Measurements from ENCODE around the gene VARS2.

Gene VARS2

DNA sequence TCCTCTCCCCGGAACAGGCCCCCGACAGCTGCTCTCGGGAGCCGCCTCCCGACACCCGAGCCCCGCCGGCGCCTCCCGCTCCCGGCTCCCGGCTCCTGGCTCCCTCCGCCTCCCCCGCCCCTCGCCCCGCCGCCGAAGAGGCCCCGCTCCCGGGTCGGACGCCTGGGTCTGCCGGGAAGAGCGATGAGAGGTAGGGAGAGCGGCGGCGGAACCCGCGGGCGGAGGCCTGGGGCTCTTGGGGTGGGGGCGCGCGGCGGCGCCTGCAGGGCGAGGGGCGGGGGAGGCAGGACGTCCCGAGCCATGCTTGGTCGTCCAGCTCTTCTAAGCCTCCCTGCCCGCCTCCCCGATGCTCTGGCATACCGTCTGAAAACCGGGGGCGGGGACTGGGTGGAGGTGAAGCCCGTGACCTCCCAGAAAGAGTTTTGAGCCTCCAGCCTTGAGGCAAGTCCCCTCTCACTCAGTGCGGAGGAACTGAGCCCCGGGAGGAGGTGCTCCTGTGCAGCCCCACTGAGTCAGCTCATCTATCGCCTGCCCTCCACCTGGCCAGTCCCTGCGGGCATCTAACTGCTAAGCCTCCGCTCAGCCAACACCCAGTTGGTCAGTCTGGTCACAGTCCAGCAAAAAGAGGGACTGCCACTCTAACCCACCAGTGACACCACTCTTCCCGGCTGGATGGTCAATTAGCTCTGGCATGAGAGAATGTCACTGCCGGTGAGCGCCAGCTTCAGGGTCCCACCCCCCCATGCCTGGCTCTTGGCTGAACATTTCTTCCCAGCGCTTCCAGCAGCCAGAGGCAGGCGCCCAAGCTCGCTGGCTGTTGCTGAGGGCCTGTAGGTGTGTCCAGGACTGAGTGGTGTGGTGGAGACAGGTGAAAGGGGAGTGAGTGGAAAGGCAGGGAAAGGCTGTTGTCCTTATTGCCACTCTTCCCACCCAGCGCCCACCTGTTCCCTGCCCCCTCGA lies 29.2 kb upstream of the VARS2 start:
- FAIRE-seq: no peak

DNA sequence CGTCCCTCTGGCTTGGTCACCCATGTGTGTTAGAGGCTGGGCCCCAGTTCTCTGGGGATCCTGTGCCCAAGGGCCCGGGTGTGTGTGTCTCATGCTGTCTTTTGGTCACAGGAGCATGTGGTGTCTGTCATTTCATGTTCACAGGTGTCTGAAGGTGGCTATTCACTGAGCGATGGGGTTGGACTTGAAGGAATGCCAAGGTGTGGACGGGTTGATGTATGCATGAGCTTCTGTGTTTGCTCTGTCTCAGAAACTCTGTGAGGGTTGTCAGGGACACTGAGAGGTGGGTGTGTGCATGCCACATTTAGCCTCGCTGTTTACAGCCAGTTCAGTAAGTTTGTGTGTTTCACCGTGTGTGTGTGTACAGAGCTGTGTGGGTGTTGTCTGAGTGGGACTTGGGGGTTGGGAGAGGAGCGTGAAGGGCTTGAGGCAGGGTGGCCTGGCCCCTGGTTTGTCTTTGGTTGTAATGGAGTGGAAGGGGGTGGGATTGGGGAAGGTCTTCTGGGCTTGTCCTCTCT lies 28.5 kb upstream of the VARS2 start:
- no peak for FAIRE-seq

DNA sequence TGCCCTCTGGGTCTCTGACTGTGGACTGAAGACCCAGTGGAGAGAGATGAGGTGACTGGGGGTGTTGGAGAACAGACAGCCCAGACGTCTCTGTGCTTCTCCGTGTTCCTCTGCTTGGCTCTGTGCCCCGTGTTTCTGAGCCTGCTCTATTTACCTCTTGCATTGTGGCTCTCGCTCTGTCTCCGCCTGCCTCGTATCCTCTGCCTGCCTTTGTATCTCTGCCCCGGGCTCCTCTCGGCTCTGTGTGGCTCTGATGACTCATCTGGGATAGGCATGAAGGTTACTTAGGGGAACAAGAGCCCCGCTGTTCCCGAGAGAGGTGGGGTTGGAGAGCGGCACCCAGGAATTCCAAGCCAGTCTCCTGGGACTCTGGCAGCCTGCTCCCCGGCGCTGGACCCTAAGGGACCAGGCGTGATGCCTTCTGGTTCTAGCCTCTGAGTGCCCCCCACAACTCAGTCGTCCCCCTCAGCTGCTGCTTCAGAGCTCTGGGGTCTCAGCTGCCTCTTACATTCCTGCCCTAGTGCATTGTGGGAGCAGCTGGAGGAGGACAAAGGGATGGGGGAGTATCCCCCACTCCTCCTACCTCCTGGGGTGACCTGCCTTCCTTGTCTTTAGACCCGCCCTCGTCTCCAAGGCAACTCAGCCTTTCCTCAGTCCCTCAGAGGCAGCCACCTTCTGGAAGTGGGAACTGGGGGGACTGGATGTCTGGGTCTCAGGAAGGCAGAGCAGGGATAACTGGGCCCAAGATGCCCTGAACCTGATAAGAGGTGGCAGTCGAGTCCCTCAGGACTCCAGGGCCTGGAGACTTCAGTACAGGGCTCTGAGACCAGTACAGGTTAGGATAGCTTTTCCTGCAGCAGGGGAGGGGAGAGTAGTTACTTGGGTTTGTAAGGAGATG lies 27.8 kb upstream of the VARS2 start:
- no peak for FAIRE-seq

DNA sequence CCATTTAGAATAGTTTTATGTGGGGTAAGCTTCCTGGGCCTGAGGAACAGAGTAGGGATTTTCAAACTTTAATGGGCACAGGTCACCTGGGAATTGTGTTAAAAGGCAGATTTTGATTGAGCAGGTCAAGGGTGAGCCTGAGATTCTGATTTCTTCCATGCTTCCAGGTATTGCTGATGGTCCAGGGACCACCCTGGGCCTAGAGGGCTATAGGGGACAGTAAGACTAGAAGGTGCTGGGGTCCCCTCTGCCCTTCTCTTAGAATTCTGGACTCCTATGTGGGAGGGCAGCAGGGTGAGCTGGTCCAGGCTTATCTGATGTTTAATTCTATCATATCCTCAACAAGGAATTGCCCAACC lies 27.2 kb upstream of the VARS2 start:
- no peak for FAIRE-seq

DNA sequence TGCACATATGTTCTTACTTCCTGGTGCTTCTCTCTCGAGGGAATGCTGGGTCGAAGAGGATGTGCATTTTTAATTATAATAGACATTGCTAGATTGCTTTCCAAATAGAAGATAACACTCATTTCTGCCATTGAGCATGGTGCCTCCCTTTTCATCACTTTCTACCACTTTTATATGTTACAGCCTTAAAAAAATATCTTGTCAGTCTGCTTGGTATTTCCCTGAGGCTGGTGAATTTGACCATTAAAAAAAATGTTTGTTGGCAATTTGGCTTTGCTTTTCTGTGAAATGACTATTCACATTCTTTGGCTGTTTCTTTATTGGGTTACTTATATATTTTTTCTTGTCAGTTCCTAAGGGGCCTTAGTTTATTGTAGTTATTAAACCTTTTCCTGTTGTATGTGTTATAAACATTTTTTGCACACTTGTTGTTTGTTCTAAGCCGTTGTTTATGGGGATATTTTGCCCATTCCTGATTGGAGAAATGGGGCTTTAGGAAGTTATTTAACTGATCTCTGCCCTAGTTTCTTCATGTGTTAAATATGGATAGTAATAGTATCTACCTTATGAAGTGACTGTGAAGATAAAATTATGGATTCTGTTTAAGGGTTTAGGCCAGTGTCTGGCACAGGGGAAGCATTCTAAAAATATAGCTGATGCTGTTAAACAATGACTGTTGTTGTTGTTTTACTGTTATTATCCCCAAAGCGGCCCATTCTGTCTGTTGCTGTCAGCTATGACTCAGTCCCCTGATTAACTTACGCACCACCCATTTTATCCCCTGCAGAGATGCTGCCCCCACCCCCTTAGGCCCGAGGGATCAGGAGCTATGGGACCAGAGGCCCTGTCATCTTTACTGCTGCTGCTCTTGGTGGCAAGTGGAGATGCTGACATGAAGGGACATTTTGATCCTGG lies 25.9 kb upstream of the VARS2 start:
- no peak for FAIRE-seq

DNA sequence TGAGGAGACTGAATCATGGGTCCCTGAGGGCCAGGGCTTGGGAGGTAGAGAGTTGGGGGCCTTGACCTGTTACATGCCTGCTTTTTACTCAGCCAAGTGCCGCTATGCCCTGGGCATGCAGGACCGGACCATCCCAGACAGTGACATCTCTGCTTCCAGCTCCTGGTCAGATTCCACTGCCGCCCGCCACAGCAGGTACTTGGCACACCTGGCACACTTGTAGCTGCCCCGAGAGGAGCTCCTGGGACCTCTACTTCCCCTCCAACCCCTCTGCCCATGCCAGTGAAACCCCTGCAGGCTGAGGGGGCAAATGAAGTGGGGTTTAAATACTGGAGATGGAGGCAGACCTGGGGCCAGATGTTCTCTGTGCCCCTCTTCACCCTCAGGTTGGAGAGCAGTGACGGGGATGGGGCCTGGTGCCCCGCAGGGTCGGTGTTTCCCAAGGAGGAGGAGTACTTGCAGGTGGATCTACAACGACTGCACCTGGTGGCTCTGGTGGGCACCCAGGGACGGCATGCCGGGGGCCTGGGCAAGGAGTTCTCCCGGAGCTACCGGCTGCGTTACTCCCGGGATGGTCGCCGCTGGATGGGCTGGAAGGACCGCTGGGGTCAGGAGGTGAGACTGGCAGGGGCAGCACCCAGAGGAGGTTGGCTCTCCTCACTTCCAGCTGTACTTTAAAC lies 25.1 kb upstream of the VARS2 start:
- FAIRE-seq: no peak

DNA sequence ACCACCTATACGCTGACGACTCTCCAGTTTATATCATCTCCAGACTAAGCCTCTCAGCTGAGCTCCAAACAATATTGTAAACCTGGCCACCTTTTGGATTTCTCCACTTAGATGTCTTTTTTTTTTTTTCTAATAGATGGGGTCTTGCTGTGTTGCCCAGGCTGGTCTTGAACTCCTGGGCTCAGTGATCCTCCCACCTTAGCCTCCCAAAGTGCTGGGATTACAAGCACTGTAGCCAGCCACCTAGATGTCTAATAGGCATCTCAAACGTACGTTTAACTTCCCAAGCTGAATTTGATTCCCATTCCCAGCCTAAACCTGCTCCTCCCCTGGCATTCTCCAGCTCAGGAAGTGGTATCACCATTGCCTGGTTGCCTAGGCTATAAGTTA lies 24.5 kb upstream of the VARS2 start:
- no peak for FAIRE-seq

DNA sequence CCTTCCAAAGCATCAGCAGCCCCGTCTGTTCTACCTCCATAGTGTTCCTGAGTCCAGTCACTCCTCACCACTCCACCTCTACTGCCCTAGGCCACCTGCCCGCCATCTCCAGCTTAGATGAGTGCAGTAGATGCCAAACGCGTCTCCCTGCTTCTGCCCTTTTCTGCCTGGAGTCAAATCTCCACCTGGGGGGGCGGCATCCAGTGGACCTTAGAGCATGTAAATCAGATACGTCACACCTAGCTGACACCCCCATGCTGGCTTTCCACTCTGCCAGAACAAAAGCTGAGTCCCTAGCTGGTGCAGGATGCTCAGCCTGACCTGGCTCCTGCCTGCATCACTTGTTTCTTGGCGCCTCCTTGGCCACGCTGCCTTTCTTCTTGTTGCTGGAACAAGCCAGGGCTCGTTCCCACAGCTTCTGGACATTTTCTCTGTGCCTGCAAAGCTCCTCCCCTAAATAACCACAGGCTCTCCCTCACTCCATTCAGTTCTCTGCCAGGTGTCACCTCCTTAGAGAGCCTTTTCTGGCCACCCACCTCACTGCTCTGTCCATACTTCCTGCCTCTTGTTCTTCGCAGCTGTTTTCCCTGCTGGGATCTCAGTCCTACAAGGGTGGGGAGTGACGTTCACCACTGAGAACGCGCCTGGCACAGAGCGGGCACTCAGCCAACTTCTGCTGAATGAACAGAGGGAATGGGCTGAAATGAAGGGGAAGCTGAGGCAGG lies 24.0 kb upstream of the VARS2 start:
- no peak for FAIRE-seq

DNA sequence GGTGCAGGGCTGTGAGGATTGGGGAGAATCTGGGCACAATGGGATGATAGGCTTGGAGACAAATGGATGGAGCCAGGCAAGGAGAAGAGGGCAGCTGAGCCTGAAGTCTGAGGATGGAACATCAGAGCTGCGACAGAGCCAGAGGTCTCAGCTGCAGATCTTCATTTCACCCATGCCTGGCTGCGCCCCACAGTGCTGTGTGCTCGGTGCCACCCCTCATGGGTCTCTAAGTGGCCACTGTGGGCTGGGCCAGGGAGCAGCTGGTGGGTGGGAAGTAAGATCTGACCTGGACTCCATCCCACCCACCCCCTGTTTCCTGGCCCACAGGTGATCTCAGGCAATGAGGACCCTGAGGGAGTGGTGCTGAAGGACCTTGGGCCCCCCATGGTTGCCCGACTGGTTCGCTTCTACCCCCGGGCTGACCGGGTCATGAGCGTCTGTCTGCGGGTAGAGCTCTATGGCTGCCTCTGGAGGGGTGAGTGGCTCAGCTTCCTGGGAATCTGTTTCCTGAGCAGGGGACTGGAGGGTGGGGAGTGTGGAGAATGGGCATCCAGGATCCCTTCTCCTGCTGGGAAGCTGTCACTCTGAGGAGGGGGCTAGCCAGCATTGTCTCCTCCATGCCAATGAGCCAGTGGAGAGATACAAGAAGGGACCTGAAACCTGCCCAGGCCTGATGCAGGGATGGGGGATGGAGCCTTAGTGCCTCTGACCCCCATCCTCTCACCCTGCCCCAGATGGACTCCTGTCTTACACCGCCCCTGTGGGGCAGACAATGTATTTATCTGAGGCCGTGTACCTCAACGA lies 23.2 kb upstream of the VARS2 start:
- no peak for FAIRE-seq

DNA sequence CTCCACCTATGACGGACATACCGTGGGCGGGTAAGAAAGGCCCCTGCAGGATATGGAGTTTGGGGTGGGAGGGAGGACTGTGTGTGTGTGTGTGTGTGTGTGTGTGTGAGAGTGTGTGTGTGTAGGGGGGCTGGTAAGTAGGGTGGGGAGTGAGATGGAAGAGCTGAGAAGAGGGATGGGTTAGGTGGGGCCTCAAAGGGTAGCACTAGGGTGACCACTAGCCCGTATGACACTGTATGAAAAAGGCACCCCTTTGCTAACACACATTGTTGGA lies 22.7 kb upstream of the VARS2 start:
- FAIRE-seq: no peak

DNA sequence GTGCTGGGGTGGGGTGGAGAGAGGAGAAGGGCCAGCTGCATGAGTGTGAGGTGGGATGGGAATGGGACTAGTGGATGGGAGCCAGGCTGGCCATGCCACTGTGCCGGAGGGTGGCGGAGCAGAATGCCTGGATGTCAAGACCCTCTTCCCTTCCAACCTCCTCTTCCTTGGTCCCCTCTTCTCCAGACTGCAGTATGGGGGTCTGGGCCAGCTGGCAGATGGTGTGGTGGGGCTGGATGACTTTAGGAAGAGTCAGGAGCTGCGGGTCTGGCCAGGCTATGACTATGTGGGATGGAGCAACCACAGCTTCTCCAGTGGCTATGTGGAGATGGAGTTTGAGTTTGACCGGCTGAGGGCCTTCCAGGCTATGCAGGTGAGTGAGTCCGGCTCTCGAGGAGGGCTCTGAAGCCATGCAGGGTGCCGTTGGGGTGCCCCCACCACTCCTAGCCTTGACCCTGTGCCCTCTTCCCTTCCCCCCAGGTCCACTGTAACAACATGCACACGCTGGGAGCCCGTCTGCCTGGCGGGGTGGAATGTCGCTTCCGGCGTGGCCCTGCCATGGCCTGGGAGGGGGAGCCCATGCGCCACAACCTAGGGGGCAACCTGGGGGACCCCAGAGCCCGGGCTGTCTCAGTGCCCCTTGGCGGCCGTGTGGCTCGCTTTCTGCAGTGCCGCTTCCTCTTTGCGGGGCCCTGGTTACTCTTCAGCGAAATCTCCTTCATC lies 22.1 kb upstream of the VARS2 start:
- FAIRE-seq: no peak

DNA sequence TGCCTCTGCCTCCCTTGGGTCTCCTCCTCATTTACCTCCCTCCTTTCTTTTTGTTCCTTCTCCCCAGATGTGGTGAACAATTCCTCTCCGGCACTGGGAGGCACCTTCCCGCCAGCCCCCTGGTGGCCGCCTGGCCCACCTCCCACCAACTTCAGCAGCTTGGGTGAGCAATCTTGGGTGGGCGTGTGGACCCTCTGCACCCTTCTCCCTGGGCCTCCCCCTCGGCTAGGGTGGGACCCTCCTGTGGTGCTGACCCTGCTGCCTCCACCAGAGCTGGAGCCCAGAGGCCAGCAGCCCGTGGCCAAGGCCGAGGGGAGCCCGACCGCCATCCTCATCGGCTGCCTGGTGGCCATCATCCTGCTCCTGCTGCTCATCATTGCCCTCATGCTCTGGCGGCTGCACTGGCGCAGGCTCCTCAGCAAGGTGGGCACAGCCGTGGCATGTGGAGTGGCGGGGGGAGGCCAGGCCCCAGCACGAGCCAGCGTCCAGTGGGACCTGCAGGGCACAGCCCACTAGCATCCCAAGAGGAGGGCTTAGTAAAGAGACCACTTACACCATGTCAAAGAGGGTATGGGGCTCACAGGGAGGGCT lies 20.9 kb upstream of the VARS2 start:
- no peak for FAIRE-seq

DNA sequence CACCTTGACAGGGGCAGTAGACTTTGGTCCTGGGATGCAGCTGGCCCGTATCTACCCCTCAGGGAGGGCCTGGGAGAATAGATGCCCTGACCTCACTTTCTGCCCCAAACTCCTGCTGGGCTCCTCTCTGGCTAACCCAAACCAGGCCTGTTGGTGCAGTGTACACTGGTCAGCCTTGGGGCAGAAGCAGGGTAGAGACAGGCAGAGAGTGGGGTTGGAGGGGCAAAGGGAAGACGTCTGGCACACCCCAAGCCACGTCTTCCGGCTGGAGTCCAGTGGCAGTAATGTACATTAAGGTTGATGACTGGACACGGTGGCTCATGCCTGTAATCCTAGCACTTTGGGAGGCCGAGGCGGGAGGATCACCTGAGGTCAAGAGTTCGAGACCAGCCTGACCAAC lies 20.4 kb upstream of the VARS2 start:
- no peak for FAIRE-seq

DNA sequence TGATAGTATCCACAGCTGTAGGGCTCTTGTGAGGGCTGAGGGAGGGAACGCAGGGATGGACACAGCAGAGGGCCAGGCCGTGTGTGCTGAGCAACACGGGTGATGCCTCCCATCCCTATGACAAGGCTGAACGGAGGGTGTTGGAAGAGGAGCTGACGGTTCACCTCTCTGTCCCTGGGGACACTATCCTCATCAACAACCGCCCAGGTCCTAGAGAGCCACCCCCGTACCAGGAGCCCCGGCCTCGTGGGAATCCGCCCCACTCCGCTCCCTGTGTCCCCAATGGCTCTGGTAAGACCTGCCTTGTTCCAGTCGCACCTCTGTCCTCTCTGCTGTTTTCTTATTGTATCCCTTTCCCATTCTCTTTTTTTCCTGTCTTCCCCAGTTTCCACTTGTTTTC lies 19.7 kb upstream of the VARS2 start:
- no peak for FAIRE-seq

DNA sequence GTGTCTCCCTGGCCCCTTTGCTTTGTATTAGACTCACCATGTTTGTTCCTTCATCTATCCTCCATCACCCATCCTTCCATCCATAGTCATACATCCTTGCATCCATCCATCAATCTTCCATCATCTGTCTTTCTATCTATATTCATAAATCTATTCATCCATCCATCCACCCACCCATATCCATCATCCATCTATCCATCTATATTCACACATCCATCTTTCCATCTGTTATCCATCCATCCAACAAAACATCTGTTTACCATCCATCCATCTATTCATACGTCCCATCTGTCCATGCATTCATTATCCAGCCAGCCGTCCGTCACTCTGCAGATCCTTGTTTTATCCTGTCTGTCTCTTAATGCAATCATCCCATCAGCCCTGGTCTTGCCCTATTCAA lies 19.1 kb upstream of the VARS2 start:
- no peak for FAIRE-seq

DNA sequence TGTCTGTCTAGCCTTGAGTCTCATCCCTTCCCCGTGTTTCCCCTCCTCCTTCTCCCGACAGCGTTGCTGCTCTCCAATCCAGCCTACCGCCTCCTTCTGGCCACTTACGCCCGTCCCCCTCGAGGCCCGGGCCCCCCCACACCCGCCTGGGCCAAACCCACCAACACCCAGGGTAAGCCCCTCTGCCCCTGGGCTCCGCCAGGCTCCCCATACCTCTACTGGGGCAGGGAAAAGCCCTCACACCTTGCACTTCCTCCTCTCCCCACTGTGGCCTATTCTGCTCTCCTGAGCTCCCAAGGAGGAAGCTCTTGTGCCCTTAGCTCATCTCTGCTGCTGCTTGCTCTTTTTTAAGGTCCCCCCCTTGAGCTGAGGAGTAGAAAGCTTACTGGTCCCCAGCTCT lies 18.7 kb upstream of the VARS2 start:
- FAIRE-seq: no peak

DNA sequence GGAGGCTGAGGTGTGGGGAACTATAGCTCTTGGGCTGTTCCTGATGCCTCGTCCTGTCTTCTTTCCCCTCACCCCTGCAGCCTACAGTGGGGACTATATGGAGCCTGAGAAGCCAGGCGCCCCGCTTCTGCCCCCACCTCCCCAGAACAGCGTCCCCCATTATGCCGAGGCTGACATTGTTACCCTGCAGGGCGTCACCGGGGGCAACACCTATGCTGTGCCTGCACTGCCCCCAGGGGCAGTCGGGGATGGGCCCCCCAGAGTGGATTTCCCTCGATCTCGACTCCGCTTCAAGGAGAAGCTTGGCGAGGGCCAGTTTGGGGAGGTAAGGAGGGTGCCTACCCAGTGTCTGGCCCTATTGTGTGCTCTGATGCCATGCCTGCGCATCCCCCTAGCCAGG lies 17.5 kb upstream of the VARS2 start:
- FAIRE-seq: no peak

DNA sequence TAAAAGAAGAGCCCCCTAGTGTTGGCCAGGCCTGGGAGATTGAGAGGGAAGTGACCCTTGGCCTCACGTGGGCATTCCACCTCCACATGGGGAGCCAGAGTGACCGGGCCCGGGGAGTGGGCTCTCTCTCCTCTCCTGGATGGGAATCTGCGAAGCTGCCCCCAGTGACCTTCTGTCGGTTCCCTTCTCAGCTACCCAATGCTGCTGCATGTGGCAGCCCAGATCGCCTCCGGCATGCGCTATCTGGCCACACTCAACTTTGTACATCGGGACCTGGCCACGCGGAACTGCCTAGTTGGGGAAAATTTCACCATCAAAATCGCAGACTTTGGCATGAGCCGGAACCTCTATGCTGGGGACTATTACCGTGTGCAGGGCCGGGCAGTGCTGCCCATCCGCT lies 16.2 kb upstream of the VARS2 start:
- FAIRE-seq: no peak

DNA sequence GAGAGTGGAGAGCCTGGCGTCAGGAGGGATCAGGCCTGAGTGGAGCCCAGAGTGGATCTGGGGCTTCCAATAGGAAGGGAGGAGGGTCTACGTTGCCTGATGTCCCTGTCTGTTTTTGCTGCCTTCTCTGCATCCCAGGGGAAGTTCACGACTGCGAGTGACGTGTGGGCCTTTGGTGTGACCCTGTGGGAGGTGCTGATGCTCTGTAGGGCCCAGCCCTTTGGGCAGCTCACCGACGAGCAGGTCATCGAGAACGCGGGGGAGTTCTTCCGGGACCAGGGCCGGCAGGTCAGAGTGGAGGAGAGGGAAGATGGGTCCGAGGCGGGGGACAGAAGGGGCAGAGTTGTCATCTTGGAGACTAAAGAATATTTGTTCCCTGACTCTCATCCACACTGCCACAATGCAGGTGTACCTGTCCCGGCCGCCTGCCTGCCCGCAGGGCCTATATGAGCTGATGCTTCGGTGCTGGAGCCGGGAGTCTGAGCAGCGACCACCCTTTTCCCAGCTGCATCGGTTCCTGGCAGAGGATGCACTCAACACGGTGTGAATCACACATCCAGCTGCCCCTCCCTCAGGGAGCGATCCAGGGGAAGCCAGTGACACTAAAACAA lies 15.2 kb upstream of the VARS2 start:
- no peak for FAIRE-seq
